Endothelial cell of umbilical vein (primary cell): ENCODE data around the gene HOXB6.

Experiments used
- EZH2 ChIP-seq: IDR thresholded peaks from 2 replicates; pipeline ENCODE4 v1.6.1; 2012; ENCODE audit warnings: borderline replicate concordance, low read depth, mild to moderate bottlenecking, moderate library complexity, low read length, inconsistent platforms; ENCODE audit not compliant: severe bottlenecking
- JUN ChIP-seq: IDR thresholded peaks from 2 replicates; pipeline ENCODE4 v1.6.1; 2011; ENCODE audit warnings: borderline replicate concordance, low read depth; ENCODE audit not compliant: insufficient read length, insufficient read depth
- MYC ChIP-seq: IDR thresholded peaks from one replicate; pipeline ENCODE4 v1.6.1; 2011; ENCODE audit warnings: mild to moderate bottlenecking, low read depth, low read length
- POLR2A ChIP-seq: IDR thresholded peaks from 2 replicates; pipeline ENCODE4 v1.6.1; 2012; ENCODE audit warnings: low read depth, mild to moderate bottlenecking, control low read depth, low read length
- TF ChIP-seq, protein P1 (sequence below), 2 donors: IDR thresholded peaks; 1 replicate in 1 of 2; 2 replicates in 1 of 2; pipeline ENCODE4 v1.5.1; 2011; ENCODE audit warnings: low read length in 2 of 2, mild to moderate bottlenecking in 2 of 2, moderate library complexity in 2 of 2, control low read depth in 1 of 2, inconsistent platforms in 1 of 2, low read depth in 1 of 2; ENCODE audit not compliant: insufficient read depth in 1 of 2; ENCODE audit errors: extremely low read depth in 1 of 2
- TF ChIP-seq, protein P2 (sequence below): IDR thresholded peaks from 2 replicates; pipeline ENCODE4 v1.6.1; 2011; ENCODE audit not compliant: insufficient read depth, insufficient read length

DNA sequence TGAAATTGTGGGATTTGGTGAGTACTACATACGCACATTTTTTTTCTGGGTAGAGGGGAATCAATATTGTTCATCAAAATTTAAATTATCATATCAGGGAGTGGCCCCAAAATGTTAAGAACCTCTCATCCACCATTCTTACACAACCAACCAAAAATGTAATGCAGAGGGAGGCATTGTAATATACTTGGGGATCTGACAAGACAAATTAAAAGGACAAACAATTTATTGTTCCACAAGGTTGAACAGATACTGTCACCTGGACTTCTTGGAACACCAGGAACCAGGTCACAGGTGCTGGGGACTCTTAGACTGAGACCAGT lies 36.0 kb upstream of the HOXB6 start:
- TF ChIP-seq, protein P1, sequence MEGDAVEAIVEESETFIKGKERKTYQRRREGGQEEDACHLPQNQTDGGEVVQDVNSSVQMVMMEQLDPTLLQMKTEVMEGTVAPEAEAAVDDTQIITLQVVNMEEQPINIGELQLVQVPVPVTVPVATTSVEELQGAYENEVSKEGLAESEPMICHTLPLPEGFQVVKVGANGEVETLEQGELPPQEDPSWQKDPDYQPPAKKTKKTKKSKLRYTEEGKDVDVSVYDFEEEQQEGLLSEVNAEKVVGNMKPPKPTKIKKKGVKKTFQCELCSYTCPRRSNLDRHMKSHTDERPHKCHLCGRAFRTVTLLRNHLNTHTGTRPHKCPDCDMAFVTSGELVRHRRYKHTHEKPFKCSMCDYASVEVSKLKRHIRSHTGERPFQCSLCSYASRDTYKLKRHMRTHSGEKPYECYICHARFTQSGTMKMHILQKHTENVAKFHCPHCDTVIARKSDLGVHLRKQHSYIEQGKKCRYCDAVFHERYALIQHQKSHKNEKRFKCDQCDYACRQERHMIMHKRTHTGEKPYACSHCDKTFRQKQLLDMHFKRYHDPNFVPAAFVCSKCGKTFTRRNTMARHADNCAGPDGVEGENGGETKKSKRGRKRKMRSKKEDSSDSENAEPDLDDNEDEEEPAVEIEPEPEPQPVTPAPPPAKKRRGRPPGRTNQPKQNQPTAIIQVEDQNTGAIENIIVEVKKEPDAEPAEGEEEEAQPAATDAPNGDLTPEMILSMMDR (IDR thresholded peaks at IDR 0.05; ENCODE audit: extremely low read depth in 1 of 2, insufficient read depth in 1 of 2, low read depth in 1 of 2, low read length in 2 of 2): no peak
- TF ChIP-seq, protein P2, sequence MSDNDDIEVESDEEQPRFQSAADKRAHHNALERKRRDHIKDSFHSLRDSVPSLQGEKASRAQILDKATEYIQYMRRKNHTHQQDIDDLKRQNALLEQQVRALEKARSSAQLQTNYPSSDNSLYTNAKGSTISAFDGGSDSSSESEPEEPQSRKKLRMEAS: no peak
- no peak for TF ChIP-seq POLR2A
- TF ChIP-seq JUN: no peak
- TF ChIP-seq MYC: no peak
- no peak for TF ChIP-seq EZH2
